GM19438 (cell line): Measurements from ENCODE around the gene PLAU.
"Not testable (repeated sequence)": the region's sequence is repeated elsewhere in the genome, so short reads cannot be mapped to it uniquely, and the experiment has no call there.

Experiments used
- ATAC-seq: cut with Tn5 transposase; IDR thresholded peaks from one replicate; pipeline ENCODE4 v1.9.1; 2021; ENCODE audit warnings: low read depth; ENCODE audit not compliant: unreplicated experiment

PLAU gene

GRCh38 chr10:73894245-73894971 lies 16.5 kb upstream of the PLAU start:
- no peak for ATAC-seq

GRCh38 chr10:73895381-73895780 lies 15.6 kb upstream of the PLAU start:
- ATAC-seq: not testable (repeated sequence)

- no peak for ATAC-seq
Observed at GRCh38 chr10:73897693-73898092, 13.2 kb upstream of the PLAU start.

- no peak for ATAC-seq
Observed at GRCh38 chr10:73898730-73899410, 12.1 kb upstream of the PLAU start.

- no peak for ATAC-seq
Observed at GRCh38 chr10:73899423-73899822, 11.5 kb upstream of the PLAU start.

GRCh38 chr10:73900064-73900463 lies 10.9 kb upstream of the PLAU start:
- ATAC-seq: no peak

- no peak for ATAC-seq
Observed at GRCh38 chr10:73901261-73901660, 9.7 kb upstream of the PLAU start.

GRCh38 chr10:73902351-73902750 lies 8.6 kb upstream of the PLAU start:
- ATAC-seq: no peak

- no peak for ATAC-seq
Observed at GRCh38 chr10:73905256-73906020, 5.5 kb upstream of the PLAU start.

GRCh38 chr10:73906524-73907447 lies 4.1 kb upstream of the PLAU start:
- no peak for ATAC-seq

- ATAC-seq: no peak
Observed at GRCh38 chr10:73907841-73908517, 3.0 kb upstream of the PLAU start.

- ATAC-seq: no peak
Observed at GRCh38 chr10:73908853-73909539, 1.9 kb upstream of the PLAU start.

GRCh38 chr10:73909540-73910115 lies 1.3 kb upstream of the PLAU start:
- no peak for ATAC-seq

GRCh38 chr10:73910401-73910763 lies 550 bp upstream of the PLAU start:
- ATAC-seq: no peak

- no peak for ATAC-seq
Observed at GRCh38 chr10:73911553-73912004, 647 bp downstream of the PLAU start.

- ATAC-seq: no peak
Observed at GRCh38 chr10:73914036-73914435, 3.1 kb downstream of the PLAU start.

GRCh38 chr10:73915206-73915851 lies 4.4 kb downstream of the PLAU start:
- no peak for ATAC-seq

- ATAC-seq: no peak
Observed at GRCh38 chr10:73916761-73917470, 6.0 kb downstream of the PLAU start.
